WI38 (cell line): ENCODE measurements around the gene EPHB1.

Experiments used
- H3K4me3 ChIP-seq: 2 replicates; pipeline ENCODE4 v1.5.1; 2011; ENCODE audit warnings: low read depth, mild to moderate bottlenecking, control low read depth, low read length
- CTCF ChIP-seq: IDR thresholded peaks from 2 replicates; pipeline ENCODE4 v1.5.1; 2012; ENCODE audit warnings: low read depth, mild to moderate bottlenecking, control low read depth, low read length

EPHB1 gene

GRCh38 chr3:135261916-135262315 is 466.9 kb downstream of the EPHB1 start:
- TF ChIP-seq CTCF, result no peak
- no peak overlapping the region for H3K4me3 ChIP-seq

GRCh38 chr3:135262441-135262840 is 467.4 kb downstream of the EPHB1 start:
- no peak for TF ChIP-seq CTCF
- H3K4me3 ChIP-seq, result no peak overlapping the region

- TF ChIP-seq CTCF, result no peak
- H3K4me3 ChIP-seq, result no peak overlapping the region
Observed at GRCh38 chr3:135263331-135263730, 468.3 kb downstream of the EPHB1 start.

GRCh38 chr3:135267487-135267886 is 472.4 kb downstream of the EPHB1 start:
- TF ChIP-seq CTCF, result no peak
- H3K4me3 ChIP-seq, result no peak overlapping the region

GRCh38 chr3:135268941-135269532 is 474.0 kb downstream of the EPHB1 start:
- TF ChIP-seq CTCF, result no peak
- no peak overlapping the region for H3K4me3 ChIP-seq

GRCh38 chr3:135271177-135272025 is 476.3 kb downstream of the EPHB1 start:
- no peak for TF ChIP-seq CTCF
- no peak overlapping the region for H3K4me3 ChIP-seq

GRCh38 chr3:135272026-135272669 is 477.1 kb downstream of the EPHB1 start:
- H3K4me3 ChIP-seq, result no peak overlapping the region

More at GRCh38 chr3:135272026-135272669, 477.1 kb downstream of the EPHB1 start:
- TF ChIP-seq CTCF, result no peak
